ENCODE results near the gene XAB2.

The XAB2 gene

DNA sequence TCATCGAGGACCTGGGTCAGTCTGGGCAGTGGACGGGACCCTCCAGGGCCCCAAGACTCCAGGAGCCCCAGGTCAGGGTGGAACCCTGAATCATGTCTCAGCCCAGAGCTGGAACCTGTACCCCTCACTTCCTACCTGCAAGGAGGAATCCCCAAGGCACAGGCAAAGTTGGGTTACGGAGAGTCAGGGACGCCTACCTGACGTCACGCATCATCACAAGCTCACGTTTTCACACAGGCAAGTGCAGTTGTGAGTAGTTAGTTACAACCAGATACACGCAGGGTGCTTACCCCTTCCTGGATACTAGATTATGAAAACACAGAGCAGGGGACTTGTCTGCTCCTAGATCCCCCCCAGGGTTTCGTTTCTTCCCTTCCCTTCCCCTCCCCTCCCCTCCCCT is 41.4 kb upstream of the XAB2 start:
- TF ChIP-seq, protein P1, sequence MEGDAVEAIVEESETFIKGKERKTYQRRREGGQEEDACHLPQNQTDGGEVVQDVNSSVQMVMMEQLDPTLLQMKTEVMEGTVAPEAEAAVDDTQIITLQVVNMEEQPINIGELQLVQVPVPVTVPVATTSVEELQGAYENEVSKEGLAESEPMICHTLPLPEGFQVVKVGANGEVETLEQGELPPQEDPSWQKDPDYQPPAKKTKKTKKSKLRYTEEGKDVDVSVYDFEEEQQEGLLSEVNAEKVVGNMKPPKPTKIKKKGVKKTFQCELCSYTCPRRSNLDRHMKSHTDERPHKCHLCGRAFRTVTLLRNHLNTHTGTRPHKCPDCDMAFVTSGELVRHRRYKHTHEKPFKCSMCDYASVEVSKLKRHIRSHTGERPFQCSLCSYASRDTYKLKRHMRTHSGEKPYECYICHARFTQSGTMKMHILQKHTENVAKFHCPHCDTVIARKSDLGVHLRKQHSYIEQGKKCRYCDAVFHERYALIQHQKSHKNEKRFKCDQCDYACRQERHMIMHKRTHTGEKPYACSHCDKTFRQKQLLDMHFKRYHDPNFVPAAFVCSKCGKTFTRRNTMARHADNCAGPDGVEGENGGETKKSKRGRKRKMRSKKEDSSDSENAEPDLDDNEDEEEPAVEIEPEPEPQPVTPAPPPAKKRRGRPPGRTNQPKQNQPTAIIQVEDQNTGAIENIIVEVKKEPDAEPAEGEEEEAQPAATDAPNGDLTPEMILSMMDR (IDR thresholded peaks at IDR 0.05; ENCODE audit: low read depth, low read length), result no peak
- in situ Hi-C loops (cut with HindIII; ENCODE audit: low sequenced_read_pairs), result no loop called here
- no peak overlapping the region for H3K4me3 ChIP-seq (ENCODE audit: low read depth, low read length)
- DNase-seq (ENCODE audit: low read depth, low spot score), result no peak

DNA sequence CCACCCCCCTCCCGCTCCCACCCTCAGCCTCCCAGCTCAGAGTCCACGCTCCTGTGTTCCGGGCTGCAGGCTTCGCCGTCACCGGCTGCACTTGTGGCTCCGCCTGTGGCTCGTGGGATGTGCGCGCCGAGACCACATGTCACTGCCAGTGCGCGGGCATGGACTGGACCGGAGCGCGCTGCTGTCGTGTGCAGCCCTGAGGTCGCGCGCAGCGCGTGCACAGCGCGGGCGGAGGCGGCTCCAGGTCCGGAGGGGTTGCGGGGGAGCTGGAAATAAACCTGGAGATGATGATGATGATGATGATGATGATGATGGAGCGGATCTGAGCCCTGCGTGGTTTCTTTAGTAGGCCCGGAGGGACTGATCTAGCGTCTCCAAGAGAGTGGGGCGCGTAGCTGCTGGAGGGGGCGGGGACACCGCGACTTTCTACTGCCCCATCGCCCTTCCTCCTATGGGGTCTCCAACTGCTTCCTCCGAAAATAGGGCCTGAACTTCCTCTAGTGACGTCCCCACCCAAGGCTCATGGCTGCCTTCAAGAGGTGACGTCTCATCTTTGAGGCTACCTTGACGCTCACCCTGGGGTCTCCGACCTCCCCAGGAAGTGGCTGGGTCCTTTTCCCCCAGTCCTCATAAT is 40.9 kb upstream of the XAB2 start:
- no peak for DNase-seq (ENCODE audit: low read depth, low spot score)
- TF ChIP-seq, protein P1 (IDR thresholded peaks at IDR 0.05; ENCODE audit: low read depth, low read length), result no peak
- in situ Hi-C loops (cut with HindIII; ENCODE audit: low sequenced_read_pairs), result no loop called here
- no peak overlapping the region for H3K4me3 ChIP-seq (ENCODE audit: low read depth, low read length)

DNA sequence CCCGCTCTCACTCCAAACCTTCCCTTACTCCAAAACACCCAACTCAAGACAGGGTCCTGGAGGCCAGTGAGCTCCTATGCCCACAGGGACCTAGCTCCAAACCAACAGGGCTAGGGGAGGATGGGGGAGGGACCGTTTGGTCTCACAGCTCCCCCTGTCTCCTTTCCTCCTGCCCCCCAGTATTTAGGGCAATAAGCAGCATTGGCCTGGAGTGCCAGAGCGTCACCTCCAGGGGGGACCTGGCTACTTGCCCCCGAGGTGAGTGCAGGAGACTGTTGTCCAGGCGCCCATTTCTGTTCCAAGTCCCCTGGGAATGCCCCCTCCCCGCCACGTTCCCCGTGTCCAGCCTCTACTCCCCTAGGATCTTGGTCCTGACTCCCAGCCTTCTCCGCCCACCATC is 40.3 kb upstream of the XAB2 start:
- no peak overlapping the region for H3K4me3 ChIP-seq (ENCODE audit: low read depth, low read length)
- TF ChIP-seq, protein P1 (IDR thresholded peaks at IDR 0.05; ENCODE audit: low read depth, low read length), result no peak
- in situ Hi-C loops (cut with HindIII; ENCODE audit: low sequenced_read_pairs), result no loop called here
- DNase-seq (ENCODE audit: low read depth, low spot score), result no peak

DNA sequence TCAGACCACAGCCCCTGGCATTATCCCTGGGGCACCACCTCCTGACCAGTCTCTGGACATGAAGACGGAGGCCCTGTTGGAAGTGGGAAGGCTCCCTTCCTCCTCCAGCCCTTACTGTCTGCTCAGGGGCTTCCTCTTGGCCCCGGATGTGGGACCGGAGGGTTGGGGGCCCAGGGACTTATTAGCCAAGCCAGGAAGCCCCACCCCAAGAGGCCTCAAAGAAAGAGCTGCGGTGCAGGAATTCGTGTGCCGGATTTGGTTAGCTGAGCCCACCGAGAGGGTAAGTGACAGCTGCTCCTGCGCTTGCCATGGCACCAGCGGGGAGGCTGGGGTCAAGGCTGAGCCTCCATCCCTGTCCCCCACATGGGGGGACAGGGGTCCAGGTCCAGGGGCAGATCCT is 39.5 kb upstream of the XAB2 start, which contains the start of gene RETN:
Gene RETN (plus strand): TSS at position 208 of the 400 bp plus-strand sequence. CDS start 278 bp downstream, outside the sequence.
- in situ Hi-C loops (cut with HindIII; ENCODE audit: low sequenced_read_pairs), result no loop called here
- H3K4me3 ChIP-seq (ENCODE audit: low read depth, low read length), result no peak within 1 kb of the TSS
- TF ChIP-seq, protein P1 (IDR thresholded peaks at IDR 0.05; ENCODE audit: low read depth, low read length), result no peak
- no peak for DNase-seq (ENCODE audit: low read depth, low spot score)

DNA sequence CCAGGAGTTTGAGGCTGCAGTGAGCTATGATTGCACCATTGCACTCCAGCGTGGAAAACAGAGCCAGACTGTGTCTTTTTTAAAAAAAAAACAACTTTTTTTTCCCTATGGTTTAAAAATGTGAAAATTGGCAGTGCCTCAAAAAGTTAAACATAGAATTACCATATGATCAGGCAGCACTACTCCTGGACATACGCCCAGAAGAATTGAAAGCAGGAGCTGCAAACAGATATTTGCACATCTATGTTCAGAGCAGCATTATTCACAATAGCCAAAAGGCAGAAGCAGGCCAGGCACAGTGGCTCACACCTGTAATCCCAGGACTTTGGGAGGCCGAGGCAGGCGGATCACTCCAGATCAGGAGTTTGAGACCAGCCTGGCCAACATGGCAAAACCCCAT is 35.7 kb upstream of the XAB2 start:
- in situ Hi-C loops (cut with HindIII; ENCODE audit: low sequenced_read_pairs), result no loop called here
- H3K4me3 ChIP-seq (ENCODE audit: low read depth, low read length), result no peak overlapping the region
- TF ChIP-seq, protein P1 (IDR thresholded peaks at IDR 0.05; ENCODE audit: low read depth, low read length), result no peak
- no peak for DNase-seq (ENCODE audit: low read depth, low spot score)

DNA sequence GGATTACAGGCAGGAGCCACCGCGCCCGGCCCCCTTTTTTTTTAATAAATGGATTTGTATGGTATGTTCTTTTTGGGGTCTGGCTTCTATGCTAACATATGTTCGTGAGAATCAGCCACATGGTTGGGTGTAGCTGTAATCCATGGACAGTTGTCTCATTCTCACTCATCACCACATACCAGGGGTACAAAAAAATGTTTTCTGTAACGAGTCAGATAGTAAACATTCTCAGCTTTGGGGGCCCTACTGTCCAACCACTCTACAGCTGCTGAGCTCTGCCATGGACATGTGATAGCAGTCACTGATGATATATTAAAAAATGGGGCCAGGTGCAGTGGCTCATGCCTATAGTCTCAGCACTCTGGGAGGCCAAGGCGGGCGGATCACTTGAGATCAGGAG is 34.4 kb upstream of the XAB2 start:
- DNase-seq (ENCODE audit: low read depth, low spot score), result no peak
- no peak overlapping the region for H3K4me3 ChIP-seq (ENCODE audit: low read depth, low read length)
- TF ChIP-seq, protein P1 (IDR thresholded peaks at IDR 0.05; ENCODE audit: low read depth, low read length), result no peak
- in situ Hi-C loops (cut with HindIII; ENCODE audit: low sequenced_read_pairs), result no loop called here

Data from astrocyte of the spinal cord (primary cell).